ENCODE results near the gene SDCCAG8.
"Not testable (repeated sequence)": the region's sequence is repeated elsewhere in the genome, so short reads cannot be mapped to it uniquely, and the experiment has no call there.

The SDCCAG8 gene

DNA sequence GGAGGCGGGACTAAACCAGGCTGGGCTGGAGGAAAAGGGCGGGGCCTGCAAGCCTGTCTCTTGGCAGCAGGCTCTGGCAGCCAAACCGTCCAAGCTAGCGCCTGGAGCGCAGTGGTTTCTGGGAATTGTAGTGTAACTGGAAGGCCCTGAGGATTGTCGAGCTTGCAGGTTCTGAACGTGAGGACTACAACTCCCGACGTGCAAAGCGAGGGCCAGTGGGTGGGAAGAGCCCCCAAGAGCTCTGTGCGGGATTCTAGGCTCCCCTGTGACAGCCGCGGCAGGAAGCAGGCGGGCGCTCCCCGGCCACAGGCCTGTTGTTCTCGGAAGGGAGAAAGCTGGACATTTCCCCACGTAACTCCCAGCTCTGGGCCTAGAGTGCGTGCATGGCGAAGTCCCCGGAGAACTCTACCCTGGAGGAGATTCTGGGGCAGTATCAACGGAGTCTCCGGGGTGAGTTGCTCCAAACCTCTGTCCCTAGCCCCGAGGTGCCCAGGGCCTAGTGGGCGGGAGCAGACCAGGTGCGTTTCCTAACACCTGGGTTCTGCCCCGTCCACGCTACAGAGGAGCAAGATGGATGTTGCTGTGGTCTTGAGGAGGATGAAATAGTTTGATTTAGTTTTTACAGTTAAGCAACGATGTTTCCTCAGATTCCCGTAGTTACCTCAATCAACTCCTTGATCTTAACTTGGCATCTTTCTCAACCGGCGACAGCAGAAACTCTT is at the start of gene SDCCAG8:
SDCCAG8 (plus strand) TSS at position 251 of the 722 bp plus-strand sequence; CDS start at position 384, 133 bp downstream.
- peak; percentile 88 for DNase-seq (ENCODE audit: low spot score)

DNA sequence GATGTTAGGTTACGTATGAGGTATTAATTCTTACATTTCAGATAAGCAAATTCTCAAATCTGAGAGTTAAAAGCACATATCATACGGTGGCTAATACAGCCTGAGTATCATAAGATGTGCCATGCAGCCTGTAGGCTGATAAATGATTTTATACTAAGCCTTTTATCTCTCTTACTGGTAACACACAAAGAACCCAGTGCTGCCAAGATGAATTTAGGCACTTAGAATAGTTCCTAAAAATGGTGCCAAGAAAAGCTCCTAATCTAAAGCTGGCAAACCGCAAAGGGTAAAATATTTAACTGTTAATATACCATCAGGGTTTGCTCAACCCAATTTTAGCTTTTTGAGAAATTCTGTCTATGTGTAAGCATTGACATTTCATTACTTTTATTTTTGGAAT is 43.9 kb upstream of the SDCCAG8 start:
- DNase-seq (ENCODE audit: low spot score) = not testable (repeated sequence)

- DNase-seq (ENCODE audit: low spot score) = no peak
These were observed 42.6 kb upstream of the SDCCAG8 start for GRCh38 chr1:243213045-243213787.

- DNase-seq (ENCODE audit: low spot score) = not testable (repeated sequence)
These were observed 40.5 kb upstream of the SDCCAG8 start for GRCh38 chr1:243215276-243215875.

DNA sequence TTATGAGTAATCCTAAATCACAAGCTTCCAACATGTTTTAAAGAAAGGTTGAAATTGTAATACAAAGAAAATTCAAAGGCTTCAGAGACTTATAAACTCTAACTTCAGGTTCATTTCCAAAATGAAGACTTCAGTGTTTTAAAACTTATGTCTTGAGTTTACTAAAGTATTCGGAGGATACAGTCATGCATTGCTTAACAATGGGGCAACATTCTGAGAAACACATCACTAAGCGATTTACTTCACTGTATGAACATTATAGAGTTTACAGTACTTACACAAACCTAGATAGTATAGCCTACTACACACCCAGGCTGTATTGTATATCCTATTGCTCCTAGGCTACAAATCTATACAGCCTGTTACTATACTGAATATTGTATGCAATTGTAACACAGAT is 39.1 kb upstream of the SDCCAG8 start:
- DNase-seq (ENCODE audit: low spot score) = no peak

DNA sequence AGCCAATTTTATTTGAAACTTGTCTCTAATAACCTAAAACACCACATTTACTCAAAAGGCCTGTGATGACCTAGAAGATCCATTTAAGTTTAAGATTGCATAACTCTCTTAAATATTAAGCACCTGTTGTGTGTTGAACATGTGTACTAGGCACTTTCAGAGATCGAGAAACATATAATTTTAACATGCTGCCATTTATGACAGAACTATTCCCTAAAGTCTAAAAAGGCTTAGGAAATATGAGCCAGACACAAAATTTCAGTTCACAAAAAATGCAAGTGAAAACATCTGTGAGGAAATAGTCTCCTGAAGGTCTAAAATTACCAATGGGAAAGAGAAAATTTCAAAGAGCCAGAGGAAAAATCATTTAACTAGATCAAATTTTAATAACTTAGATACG is 38.5 kb upstream of the SDCCAG8 start:
- no peak for DNase-seq (ENCODE audit: low spot score)

DNA sequence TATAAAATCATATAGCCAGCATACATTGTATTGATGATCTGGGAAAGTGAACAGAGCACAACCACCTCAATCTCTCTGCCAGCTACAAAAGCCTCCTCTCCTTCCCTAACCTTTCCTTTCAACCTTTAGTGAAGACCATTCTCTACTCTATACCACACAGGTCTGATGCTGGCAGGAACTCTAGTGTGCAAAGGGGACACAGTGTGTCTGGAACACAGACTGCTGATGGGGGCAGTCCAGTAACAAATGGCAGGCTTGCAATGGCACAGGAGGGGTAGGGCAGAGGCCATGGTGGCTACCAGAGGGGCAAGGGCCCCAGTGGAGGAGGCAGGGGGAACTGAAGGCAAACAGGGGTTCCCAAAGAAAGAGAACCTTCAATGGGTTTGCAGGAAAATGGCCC is 37.8 kb upstream of the SDCCAG8 start:
- no peak for DNase-seq (ENCODE audit: low spot score)

- no peak for DNase-seq (ENCODE audit: low spot score)
These were observed 28.2 kb upstream of the SDCCAG8 start for GRCh38 chr1:243227622-243228021.

DNA sequence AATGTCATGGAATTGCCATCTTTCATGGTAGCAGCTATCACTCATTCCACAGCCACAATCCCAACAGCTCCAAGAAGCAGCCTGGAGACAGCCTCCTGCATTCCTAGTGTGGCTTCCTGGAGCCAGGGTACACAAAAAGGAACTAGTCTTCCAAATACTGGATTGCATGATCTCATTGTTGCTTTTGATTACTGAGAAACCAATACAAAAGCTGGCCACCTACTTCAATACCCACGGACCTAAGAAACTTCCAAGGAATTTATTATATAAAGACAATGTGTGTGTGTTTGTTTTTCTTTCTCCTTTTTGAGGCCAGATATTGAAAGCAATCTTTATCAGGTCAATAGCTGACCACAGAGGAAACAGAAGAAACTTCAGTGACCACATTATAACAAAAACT is 26.3 kb upstream of the SDCCAG8 start:
- DNase-seq (ENCODE audit: low spot score) = no peak

DNA sequence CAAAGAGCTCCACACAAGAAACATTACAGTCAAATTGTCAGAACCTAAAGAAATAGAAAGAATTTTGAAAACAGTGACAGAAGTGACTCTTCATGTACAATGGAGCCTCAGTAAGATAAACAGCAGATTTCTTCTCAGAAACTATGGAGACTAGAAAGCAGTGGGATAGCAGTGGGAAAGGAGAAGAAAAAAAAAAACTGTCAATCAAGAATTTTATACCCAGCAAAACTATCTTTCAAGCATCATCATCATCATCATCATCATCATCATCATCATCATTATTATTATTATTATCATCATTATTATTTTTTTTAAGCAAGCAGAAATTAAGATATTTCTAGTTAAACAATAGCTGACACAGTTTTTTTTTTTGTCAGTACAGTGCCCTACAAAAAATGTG is 24.9 kb upstream of the SDCCAG8 start:
- DNase-seq (ENCODE audit: low spot score) = no peak

GRCh38 chr1:243233908-243234307 is 21.9 kb upstream of the SDCCAG8 start:
- no peak for DNase-seq (ENCODE audit: low spot score)

GRCh38 chr1:243234978-243235647 is 20.7 kb upstream of the SDCCAG8 start:
- no peak for DNase-seq (ENCODE audit: low spot score)

- DNase-seq (ENCODE audit: low spot score) = no peak
These were observed 19.1 kb upstream of the SDCCAG8 start for GRCh38 chr1:243236604-243237252.

- no peak for DNase-seq (ENCODE audit: low spot score)
These were observed 11.4 kb upstream of the SDCCAG8 start for GRCh38 chr1:243244432-243244841.

DNA sequence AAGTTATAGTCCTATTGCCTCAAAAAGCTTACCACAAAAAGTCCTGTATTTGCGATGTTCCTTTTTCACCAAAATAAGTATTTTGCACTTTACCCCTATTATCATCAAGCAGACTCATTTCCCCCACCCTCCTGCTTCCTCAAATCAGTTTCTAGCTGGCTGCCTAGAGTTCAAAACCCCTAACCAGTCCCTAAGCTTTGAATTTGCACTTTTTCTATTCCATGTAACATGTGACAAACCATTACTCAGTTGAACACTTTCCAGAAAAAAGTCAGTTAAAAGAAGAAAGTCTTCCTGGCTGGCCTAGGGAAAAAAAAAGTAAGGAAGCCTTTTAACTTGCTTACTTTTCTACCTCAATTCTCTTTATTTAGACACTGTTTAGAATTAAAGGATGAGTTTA is 8.9 kb upstream of the SDCCAG8 start:
- DNase-seq (ENCODE audit: low spot score) = no peak

- DNase-seq (ENCODE audit: low spot score) = no peak
These were observed 7.9 kb upstream of the SDCCAG8 start for GRCh38 chr1:243247901-243248300.

DNA sequence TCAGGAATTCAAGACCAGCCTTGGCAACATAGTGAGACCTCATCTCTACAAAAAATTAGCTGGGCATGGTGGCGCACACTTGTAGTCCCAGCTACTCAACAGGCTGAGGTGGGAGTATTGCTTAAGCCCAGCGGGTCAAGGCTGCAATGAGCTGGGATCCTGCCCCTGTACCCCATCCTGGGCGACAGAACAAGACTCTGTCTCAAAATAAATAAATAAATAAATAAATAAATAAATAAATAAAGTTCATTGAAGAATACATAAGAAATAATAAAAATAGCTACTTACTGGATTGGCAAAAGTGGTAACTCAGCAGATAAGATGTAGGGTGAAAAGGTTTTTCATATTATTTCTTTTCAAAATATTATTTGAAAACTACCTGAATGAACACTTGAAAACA is 6.6 kb upstream of the SDCCAG8 start:
- no peak for DNase-seq (ENCODE audit: low spot score)

GRCh38 chr1:243250102-243250501 is 5.7 kb upstream of the SDCCAG8 start:
- no peak for DNase-seq (ENCODE audit: low spot score)

GRCh38 chr1:243251539-243251938 is 4.3 kb upstream of the SDCCAG8 start:
- DNase-seq (ENCODE audit: low spot score) = no peak

DNA sequence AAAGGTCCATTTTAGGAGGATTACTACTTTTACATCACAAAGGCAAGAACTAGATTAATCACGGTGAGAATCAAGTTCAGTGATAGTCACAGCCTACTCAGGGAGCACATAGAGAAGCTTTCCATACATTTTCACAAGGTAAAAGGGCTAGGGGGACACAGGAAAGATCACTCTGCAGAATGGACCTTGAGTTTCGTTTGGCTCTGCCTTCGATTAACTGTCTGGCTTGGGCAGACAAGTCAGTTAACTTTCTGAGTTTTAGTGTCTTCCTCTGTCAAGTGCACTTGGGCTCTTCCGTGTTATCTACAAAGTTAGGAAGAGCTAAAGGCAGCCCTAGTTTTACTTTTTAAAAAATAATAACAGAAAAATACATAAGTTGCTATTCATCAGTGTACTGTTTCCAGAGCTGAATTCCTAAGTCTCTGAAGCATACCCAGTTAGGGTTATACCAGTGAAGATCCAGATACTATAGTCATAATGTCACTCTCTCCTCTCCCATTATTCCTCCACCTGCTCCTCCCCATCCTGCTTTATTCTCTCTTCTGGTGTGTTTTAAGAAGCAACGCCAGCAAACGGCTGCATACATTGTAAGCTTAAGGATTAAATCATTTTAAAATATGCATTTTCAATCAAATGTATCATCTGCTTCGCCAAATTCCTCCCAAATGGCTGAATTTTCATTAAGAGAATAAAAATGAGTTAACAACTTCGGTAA is 2.5 kb upstream of the SDCCAG8 start:
- DNase-seq (ENCODE audit: low spot score) = no peak

DNA sequence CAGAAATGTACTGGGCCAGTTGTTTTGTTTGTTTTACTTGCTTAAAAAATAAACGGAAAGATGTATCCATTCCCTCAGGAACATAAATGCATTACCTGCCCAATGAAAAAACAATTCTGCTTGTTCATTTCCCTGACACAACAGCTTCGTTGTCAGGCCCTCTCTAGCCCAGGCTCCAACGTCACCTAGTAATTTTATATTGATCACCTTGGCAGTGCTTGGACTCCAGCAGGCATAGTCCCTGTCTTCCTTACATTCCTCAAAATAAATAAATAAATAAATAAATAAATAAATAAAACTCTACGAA is 2.0 kb upstream of the SDCCAG8 start:
- DNase-seq (ENCODE audit: low spot score) = no peak

Measured in HuH-7.5 (cell line).